ENCODE data around the gene HACL1.

The HACL1 gene

GRCh38 chr3:15585111-15585845 is 16.1 kb downstream of the HACL1 start:
- TF ChIP-seq CTCF (IDR thresholded peaks at IDR 0.05; ENCODE audit: low read depth, low read length, missing control alignments), result no peak
- no peak for DNase-seq (ENCODE audit: low read depth)
- no peak overlapping the region for H3K4me3 ChIP-seq (ENCODE audit: low read depth, low read length)
- in situ Hi-C loops (cut with HindIII; ENCODE audit: low sequenced_read_pairs), result no loop called here

- in situ Hi-C loops (cut with HindIII; ENCODE audit: low sequenced_read_pairs), result no loop called here
- H3K4me3 ChIP-seq (ENCODE audit: low read depth, low read length), result no peak overlapping the region
- no peak for TF ChIP-seq CTCF (IDR thresholded peaks at IDR 0.05; ENCODE audit: low read depth, low read length, missing control alignments)
- DNase-seq (ENCODE audit: low read depth), result no peak
These were observed 19.6 kb downstream of the HACL1 start for GRCh38 chr3:15581471-15582394.

GRCh38 chr3:15579051-15579450 is 22.3 kb downstream of the HACL1 start:
- no peak for TF ChIP-seq CTCF (IDR thresholded peaks at IDR 0.05; ENCODE audit: low read depth, low read length, missing control alignments)
- no peak overlapping the region for H3K4me3 ChIP-seq (ENCODE audit: low read depth, low read length)
- in situ Hi-C loops (cut with HindIII; ENCODE audit: low sequenced_read_pairs), result no loop called here
- no peak for DNase-seq (ENCODE audit: low read depth)

- TF ChIP-seq CTCF (IDR thresholded peaks at IDR 0.05; ENCODE audit: low read depth, low read length, missing control alignments), result no peak
- in situ Hi-C loops (cut with HindIII; ENCODE audit: low sequenced_read_pairs), result no loop called here
- no peak for DNase-seq (ENCODE audit: low read depth)
- no peak overlapping the region for H3K4me3 ChIP-seq (ENCODE audit: low read depth, low read length)
These were observed 23.0 kb downstream of the HACL1 start for GRCh38 chr3:15578289-15578867.

- H3K4me3 ChIP-seq (ENCODE audit: low read depth, low read length), result no peak overlapping the region
- in situ Hi-C loops (cut with HindIII; ENCODE audit: low sequenced_read_pairs), result no loop called here
- TF ChIP-seq CTCF (IDR thresholded peaks at IDR 0.05; ENCODE audit: low read depth, low read length, missing control alignments), result no peak
These were observed 24.9 kb downstream of the HACL1 start for GRCh38 chr3:15576475-15576874.

GRCh38 chr3:15575446-15575845 is 25.9 kb downstream of the HACL1 start:
- no peak for TF ChIP-seq CTCF (IDR thresholded peaks at IDR 0.05; ENCODE audit: low read depth, low read length, missing control alignments)
- in situ Hi-C loops (cut with HindIII; ENCODE audit: low sequenced_read_pairs), result no loop called here
- DNase-seq (ENCODE audit: low read depth), result no peak
- H3K4me3 ChIP-seq (ENCODE audit: low read depth, low read length), result no peak overlapping the region

More at GRCh38 chr3:15576475-15576874, 24.9 kb downstream of the HACL1 start:
- DNase-seq (ENCODE audit: low read depth), result no peak
